Measurements from ENCODE around the gene KCNJ14. TPM values are rescaled to one million over a fixed set of nuclear protein-coding genes. Genes with fewer than 3 reads are reported as not detected.

Gene KCNJ14
- total and polyA plus RNA-seq, 3 experiments from 2014 or later: 0.12 to 2.0 (median 1.8) TPM

DNA sequence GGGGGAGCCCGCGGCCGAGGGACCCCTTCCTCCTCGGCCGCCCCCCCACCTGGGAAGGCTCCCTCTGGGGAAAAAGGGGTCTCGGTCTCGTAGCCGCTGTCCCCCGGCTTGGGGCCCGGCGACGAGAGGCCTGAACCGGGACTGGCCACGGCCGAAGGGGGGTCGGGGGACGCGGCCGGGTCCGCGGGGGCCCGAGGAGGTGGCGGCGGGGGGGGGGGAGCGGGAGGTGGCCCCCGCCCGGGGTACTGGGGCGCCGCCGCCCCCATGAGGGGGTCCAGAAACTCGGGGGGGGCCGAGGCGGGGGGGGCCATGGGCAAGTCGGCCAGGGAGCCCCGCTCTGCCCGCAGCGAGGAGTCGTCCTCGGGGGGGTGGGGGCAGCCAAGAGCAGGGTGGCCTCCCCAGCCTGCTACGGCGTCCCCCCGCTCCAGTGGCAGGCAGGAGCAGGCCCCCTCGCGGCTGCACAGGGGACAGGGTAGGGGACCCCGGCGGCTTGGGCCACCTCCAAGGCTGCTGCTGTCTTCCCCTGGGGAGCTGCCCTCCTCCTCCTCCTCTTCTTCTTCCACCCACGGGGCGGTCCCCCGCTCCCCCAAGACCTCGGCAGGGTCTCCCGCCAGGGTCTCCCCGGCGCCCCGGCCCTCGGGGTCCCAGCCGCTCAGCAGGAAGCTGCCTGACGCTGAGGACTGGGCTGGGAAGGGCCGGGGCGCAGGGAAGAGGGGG, 43.4 kb downstream of the KCNJ14 start:
- no peak overlapping the region for H3K4me3 ChIP-seq (ENCODE audit: low read length)
- no peak for DNase-seq
- no peak overlapping the region for H3K27ac Mint-ChIP-seq
- peaks cover 0 to 3% (median 0%) of the 10 kb centered on the region in 3 donors for H3K36me3 Mint-ChIP-seq
- no peaks in the 10 kb centered on the region for H3K9me3 Mint-ChIP-seq
- H3K4me1 Mint-ChIP-seq: peaks cover 5 to 28% (median 22%) of the 10 kb centered on the region in 3 donors
- H3K27me3 Mint-ChIP-seq: peaks cover 24 to 31% of the 10 kb centered on the region in 2 donors
- H3K27me3 ChIP-seq (ENCODE audit: insufficient read depth, low read length, poor library complexity, severe bottlenecking): no peaks in the 10 kb centered on the region
- no peaks in the 10 kb centered on the region for H3K9me3 ChIP-seq (ENCODE audit: low read length)
- POLR2A ChIA-PET: no interaction called here
- H3K36me3 ChIP-seq (ENCODE audit: insufficient read depth, low read length): no peaks in the 10 kb centered on the region
- no peak overlapping the region for H3K27ac ChIP-seq (ENCODE audit: low read depth, low read length)
- CTCF ChIA-PET: interaction anchor here (1.0 kb wide), 1 partner anchor 9 kb away, joined by 3 read pairs; no protein-coding TSS in a partner anchor
- no peak overlapping the region for H3K4me3 Mint-ChIP-seq
- H3K4me1 ChIP-seq (ENCODE audit: insufficient read depth, low read length): peaks cover 13% of the 10 kb centered on the region

DNA sequence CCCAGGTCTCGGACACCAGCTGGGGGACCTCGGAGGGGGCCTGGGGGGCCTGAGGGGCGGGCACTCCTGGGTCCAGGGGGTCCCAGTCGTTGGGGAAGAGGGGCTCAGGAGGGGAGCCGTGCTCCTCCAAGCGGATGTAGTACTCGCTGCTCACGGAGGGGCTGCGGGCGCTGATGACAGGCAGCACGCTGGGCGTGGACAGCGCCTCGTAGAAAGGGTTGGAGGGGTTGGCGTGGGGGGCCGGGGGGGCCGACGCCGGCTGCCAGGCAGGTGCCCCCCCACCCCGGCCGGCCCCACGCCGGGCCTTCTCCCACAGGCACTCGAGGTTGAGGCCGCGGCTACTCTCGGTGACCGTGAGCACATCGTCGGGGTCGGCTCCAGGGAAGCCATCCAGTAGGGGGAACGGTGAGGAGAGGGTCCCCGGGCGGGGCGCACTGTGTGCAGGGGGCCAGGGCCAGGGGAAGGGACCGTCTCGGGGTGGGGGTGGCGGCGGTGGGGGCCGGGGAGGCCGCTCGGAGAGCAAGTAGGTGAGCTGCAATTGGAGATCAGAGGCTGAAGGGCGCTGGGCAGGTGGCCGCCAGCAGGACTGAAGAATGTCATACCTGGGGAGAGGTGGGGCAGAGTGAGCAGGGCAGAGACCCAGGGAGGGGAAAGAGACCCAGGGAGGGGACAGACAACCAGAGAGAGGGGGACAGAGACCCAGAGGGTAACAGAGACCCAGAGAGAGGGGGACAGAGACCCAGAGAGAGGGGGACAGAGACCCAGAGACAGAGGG, 44.1 kb downstream of the KCNJ14 start:
- Mint-ChIP-seq H3K4me1 (peaks cover 5 to 23% (median 18%) of the 10 kb centered on the region in 3 donors), H3K36me3 (peaks cover 0 to 3% (median 0%) of the 10 kb centered on the region in 3 donors), H3K27me3 (peaks cover 20 to 26% of the 10 kb centered on the region in 2 donors), H3K27ac (peak overlapping the region in 1 of 8 donors; percentile 17), H3K4me3 (peak overlapping the region in 1 of 7 donors; percentile 39), H3K9me3 (no peaks in the 10 kb centered on the region)
- peaks cover 7% of the 10 kb centered on the region for H3K4me1 ChIP-seq (ENCODE audit: insufficient read depth, low read length)
- H3K36me3 ChIP-seq (ENCODE audit: insufficient read depth, low read length): no peaks in the 10 kb centered on the region
- no peak overlapping the region for H3K4me3 ChIP-seq (ENCODE audit: low read length)
- no peaks in the 10 kb centered on the region for H3K9me3 ChIP-seq (ENCODE audit: low read length)
- CTCF ChIA-PET: interaction anchor here (1.8 kb wide), 1 partner anchor 10 kb away, joined by 6 read pairs; no protein-coding TSS in a partner anchor
- H3K27me3 ChIP-seq (ENCODE audit: insufficient read depth, low read length, poor library complexity, severe bottlenecking): no peaks in the 10 kb centered on the region
- H3K27ac ChIP-seq (ENCODE audit: low read depth, low read length): no peak overlapping the region
- DNase-seq: no peak
- POLR2A ChIA-PET: no interaction called here

DNA sequence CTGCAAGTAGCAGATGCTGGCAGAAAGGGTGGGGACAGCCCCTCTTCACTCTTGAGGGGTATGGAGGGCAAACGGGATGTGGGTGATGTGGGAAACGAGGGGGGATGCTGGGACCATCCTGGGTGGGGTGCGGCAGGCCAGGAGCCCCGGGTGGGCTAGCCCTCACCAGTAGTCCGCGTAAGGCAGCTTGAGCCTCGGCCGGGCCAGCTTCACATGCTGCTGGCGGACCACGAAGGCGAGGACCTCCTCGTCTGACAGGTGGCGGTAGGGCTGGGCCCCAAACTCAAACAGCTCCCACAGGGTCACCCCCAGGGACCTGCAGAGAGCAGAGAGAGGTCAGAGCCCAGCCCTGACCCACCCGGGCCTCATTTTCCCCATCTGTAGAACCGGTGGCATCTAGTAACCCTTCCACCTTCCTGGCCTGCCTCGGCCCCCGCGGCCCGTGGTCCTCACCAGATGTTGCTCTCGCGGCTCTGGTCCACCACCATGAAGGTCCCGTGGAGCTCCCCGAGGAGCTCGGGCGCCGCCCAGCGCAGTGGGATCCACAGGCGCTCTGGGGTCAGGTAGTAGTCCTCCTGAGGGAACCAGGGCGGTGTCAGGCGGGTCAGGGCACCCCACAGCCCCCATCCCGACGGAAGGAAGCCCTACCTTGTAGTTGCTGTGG, 45.6 kb downstream of the KCNJ14 start:
- H3K36me3 ChIP-seq (ENCODE audit: insufficient read depth, low read length): no peaks in the 10 kb centered on the region
- no peaks in the 10 kb centered on the region for H3K9me3 Mint-ChIP-seq
- peaks cover 8 to 12% of the 10 kb centered on the region in 2 donors for H3K27me3 Mint-ChIP-seq
- ChIA-PET CTCF (interaction anchor here (0.8 to 1.8 kb wide), 2 partner anchors 12 to 150 kb away, joined by 3 to 6 read pairs; no protein-coding TSS in a partner anchor), POLR2A (no interaction called here)
- H3K36me3 Mint-ChIP-seq: peaks cover 0 to 3% (median 0%) of the 10 kb centered on the region in 3 donors
- H3K4me3 ChIP-seq (ENCODE audit: low read length): peak overlapping the region; percentile 34
- no peaks in the 10 kb centered on the region for H3K9me3 ChIP-seq (ENCODE audit: low read length)
- peak overlapping the region; percentile 51 for H3K27ac ChIP-seq (ENCODE audit: low read depth, low read length)
- H3K27me3 ChIP-seq (ENCODE audit: insufficient read depth, low read length, poor library complexity, severe bottlenecking): no peaks in the 10 kb centered on the region
- no peak overlapping the region for H3K27ac Mint-ChIP-seq
- H3K4me1 ChIP-seq (ENCODE audit: insufficient read depth, low read length): peaks cover 7% of the 10 kb centered on the region
- H3K4me1 Mint-ChIP-seq: peaks cover 5 to 20% (median 11%) of the 10 kb centered on the region in 3 donors
- H3K4me3 Mint-ChIP-seq: peak overlapping the region in 4 of 7 donors; percentile 58 to 75 (median 74)
- no peak for DNase-seq

DNA sequence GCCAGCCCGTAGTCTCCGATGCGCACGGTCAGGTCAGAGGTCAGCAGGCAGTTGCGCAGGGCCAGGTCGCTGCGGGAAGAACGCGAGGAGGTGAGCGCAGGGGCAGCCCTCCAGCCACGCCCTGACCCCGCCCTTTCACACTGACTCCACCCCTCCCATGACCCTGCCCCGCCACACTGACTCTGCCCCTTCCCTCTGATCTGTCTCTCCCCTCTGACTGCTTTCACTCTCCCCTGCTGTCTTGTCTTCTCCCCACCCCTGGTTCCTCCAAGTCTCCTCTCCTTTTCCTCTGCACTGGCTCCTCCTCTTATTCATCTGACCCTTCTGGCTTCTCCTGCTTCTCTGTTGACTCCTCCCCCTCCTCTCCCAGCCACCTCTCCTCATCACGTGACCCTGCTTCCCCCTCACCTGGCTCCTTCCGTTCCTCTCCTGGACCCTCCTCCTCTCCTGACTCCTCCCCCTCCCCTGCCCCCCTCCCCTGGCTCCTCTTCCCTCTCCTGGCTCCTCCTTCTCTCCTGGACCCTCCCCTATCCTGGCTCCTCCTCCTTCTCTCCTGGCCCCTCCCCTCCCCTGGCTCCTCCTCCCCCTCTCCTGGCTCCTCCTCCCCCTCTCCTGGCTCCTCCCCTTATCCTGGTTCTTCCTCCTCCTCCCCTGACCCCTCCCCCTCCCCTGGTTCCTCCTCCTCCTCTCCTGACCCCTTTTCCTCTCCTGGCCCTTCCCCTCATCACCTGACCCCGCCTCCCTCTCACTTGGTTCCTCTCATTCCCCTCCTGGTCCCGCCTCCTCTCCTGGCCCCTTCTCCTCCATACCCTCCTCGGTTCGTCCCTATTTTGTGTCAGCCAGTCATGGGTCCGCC, 46.3 kb downstream of the KCNJ14 start:
- H3K4me1 Mint-ChIP-seq: peaks cover 5 to 20% (median 11%) of the 10 kb centered on the region in 3 donors
- no peaks in the 10 kb centered on the region for H3K9me3 Mint-ChIP-seq
- H3K9me3 ChIP-seq (ENCODE audit: low read length): no peaks in the 10 kb centered on the region
- H3K36me3 Mint-ChIP-seq: peaks cover 0 to 7% (median 0%) of the 10 kb centered on the region in 3 donors
- H3K4me1 ChIP-seq (ENCODE audit: insufficient read depth, low read length): peaks cover 7% of the 10 kb centered on the region
- H3K4me3 Mint-ChIP-seq: peak overlapping the region in 6 of 7 donors; percentile 53 to 75 (median 70)
- H3K36me3 ChIP-seq (ENCODE audit: insufficient read depth, low read length): no peaks in the 10 kb centered on the region
- ChIA-PET POLR2A (interaction anchor here (0.6 kb wide), 3 partner anchors 108 to 137 kb away, joined by 3 to 4 read pairs (median 3); no protein-coding TSS in a partner anchor), CTCF (interaction anchor here (0.9 to 1.8 kb wide), 2 partner anchors 13 to 107 kb away, joined by 3 to 6 read pairs; no protein-coding TSS in a partner anchor)
- peak overlapping the region; percentile 51 for H3K27ac ChIP-seq (ENCODE audit: low read depth, low read length)
- peak overlapping the region; percentile 34 for H3K4me3 ChIP-seq (ENCODE audit: low read length)
- H3K27me3 Mint-ChIP-seq: peaks cover 7 to 9% of the 10 kb centered on the region in 2 donors
- peak in 3 of 5 donors; percentile 56 to 72 (median 67) for DNase-seq
- H3K27ac Mint-ChIP-seq: peak overlapping the region in 4 of 8 donors; percentile 47 to 95 (median 61)
- H3K27me3 ChIP-seq (ENCODE audit: insufficient read depth, low read length, poor library complexity, severe bottlenecking): no peaks in the 10 kb centered on the region

DNA sequence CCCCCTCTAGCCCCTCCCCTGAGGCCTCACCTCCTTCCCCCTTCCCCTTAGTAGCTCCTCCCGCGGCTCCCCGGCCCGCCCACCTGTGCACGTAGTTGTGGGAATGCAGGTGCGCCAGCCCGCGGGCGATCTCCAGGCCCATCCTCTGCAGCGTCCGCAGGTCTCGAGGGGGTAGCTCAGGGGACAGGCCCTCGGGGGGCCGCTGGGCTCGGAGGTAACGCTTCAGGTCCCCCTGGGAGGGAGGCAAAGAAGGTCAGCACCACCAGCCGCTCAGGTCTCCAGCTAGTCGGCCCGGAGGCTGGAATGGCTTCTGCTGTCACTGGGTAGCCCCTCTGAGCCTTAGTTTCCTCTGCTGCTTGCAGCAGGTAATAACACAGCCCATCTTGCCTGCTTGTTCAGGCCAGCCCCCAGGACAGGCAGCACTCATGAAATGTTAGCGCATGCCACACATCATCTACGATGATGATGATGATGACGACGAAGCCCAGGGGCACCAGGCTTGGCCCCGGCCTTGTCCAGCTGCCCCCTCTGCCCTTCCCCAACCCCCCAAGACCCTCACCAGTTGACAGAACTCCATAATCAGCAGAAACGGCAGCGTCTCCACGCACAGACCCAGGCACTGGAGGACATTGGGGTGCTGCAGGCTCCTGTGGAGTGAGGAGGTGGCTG, 47.1 kb downstream of the KCNJ14 start:
- H3K36me3 Mint-ChIP-seq: peaks cover 0 to 11% (median under 1%) of the 10 kb centered on the region in 3 donors
- peak in 3 of 5 donors; percentile 52 to 80 (median 74) for DNase-seq
- Histone ChIP-seq H3K4me3 (ENCODE audit: low read length) (no peak overlapping the region), H3K4me1 (ENCODE audit: insufficient read depth, low read length) (peaks cover 7% of the 10 kb centered on the region), H3K36me3 (ENCODE audit: insufficient read depth, low read length) (no peaks in the 10 kb centered on the region), H3K27ac (ENCODE audit: low read depth, low read length) (peak overlapping the region; percentile 38), H3K9me3 (ENCODE audit: low read length) (no peaks in the 10 kb centered on the region), H3K27me3 (ENCODE audit: insufficient read depth, low read length, poor library complexity, severe bottlenecking) (no peaks in the 10 kb centered on the region)
- ChIA-PET CTCF (interaction anchor here (0.9 kb wide), 1 partner anchor 107 kb away, joined by 3 read pairs; no protein-coding TSS in a partner anchor), POLR2A (interaction anchor here (0.6 kb wide), 3 partner anchors 107 to 136 kb away, joined by 3 to 4 read pairs (median 3); no protein-coding TSS in a partner anchor)
- H3K4me3 Mint-ChIP-seq: peak overlapping the region in 5 of 7 donors; percentile 14 to 75 (median 57)
- peak overlapping the region in 4 of 8 donors; percentile 22 to 95 (median 38) for H3K27ac Mint-ChIP-seq
- H3K27me3 Mint-ChIP-seq: peaks cover 3 to 4% of the 10 kb centered on the region in 2 donors
- no peaks in the 10 kb centered on the region for H3K9me3 Mint-ChIP-seq
- H3K4me1 Mint-ChIP-seq: peaks cover 5 to 20% (median 11%) of the 10 kb centered on the region in 3 donors

DNA sequence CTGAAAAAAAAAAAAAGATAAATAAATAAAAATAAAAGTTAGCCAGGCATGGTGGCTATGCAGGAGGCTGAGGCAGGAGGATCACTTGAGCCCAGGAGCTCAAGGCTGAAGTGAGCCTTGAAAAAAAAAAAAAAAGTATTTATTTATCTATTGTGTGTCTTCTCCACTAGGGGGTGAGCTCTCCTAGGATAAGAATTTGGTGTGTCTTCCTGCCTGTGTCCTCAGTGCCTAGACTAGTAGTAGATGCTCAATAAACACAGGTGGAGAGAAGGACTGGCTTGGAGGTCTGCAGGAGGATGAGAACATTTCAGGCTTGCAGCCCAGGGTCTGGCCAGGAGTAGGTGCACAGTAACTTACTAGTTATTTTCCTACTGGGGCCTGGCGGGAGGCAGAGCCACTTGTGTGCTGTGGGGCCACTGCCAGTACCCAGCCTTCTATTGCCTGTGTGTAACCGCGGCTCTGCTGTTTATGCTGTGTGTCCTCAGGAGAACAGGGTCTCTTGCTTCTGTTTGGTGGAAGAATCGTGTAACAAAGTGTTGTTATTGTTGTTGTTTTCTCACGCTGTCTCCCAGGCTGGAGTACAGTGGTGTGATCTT, 50.9 kb downstream of the KCNJ14 start:
- Histone ChIP-seq H3K4me3 (ENCODE audit: low read length) (no peak overlapping the region), H3K9me3 (ENCODE audit: low read length) (no peaks in the 10 kb centered on the region), H3K4me1 (ENCODE audit: insufficient read depth, low read length) (peaks cover 14% of the 10 kb centered on the region), H3K36me3 (ENCODE audit: insufficient read depth, low read length) (no peaks in the 10 kb centered on the region), H3K27me3 (ENCODE audit: insufficient read depth, low read length, poor library complexity, severe bottlenecking) (no peaks in the 10 kb centered on the region), H3K27ac (ENCODE audit: low read depth, low read length) (no peak overlapping the region)
- H3K27ac Mint-ChIP-seq: peak overlapping the region in 2 of 8 donors; percentile 26 to 63
- peaks cover 0 to 1% of the 10 kb centered on the region in 2 donors for H3K27me3 Mint-ChIP-seq
- H3K4me1 Mint-ChIP-seq: peaks cover 13 to 24% (median 14%) of the 10 kb centered on the region in 3 donors
- peak overlapping the region in 2 of 7 donors; percentile 15 to 64 for H3K4me3 Mint-ChIP-seq
- POLR2A ChIA-PET: interaction anchor here (0.6 kb wide), 1 partner anchor 102 kb away, joined by 4 read pairs; no protein-coding TSS in a partner anchor
- DNase-seq: peak in 2 of 5 donors; percentile 60
- H3K36me3 Mint-ChIP-seq: peaks cover 0 to 24% (median 3%) of the 10 kb centered on the region in 3 donors
- CTCF ChIA-PET: interaction anchor here (0.7 to 7.2 kb wide), 19 partner anchors 9 to 336 kb away, joined by 3 to 152 read pairs (median 3); partner anchors contain the start of gene KDELR1
- no peaks in the 10 kb centered on the region for H3K9me3 Mint-ChIP-seq

Data from CD8-positive, alpha-beta memory T cell (primary cell).